Umbilical cord (tissue), 2 donors: ENCODE measurements around the gene ADGRG3. TPM values are rescaled to one million over a fixed set of nuclear protein-coding genes. Genes with fewer than 3 reads are reported as not detected.

Source experiments
- DNase-seq: peaks from one replicate; pipeline ENCODE4 v3.0.0-alpha.2; 2015; ENCODE audit warnings: low spot score
- total RNA-seq: library from RNA; depleted of rRNA; stranded (reverse); fragments of >200 nt; gene quantifications from one replicate; pipeline ENCODE4 v1.2.3, GENCODE V29; 2014; ENCODE audit warnings: low replicate concordance; ENCODE audit not compliant: insufficient read depth

Gene ADGRG3
- total RNA-seq, 1 donor from 2014 or later, result not detected

- DNase-seq, result no peak
These were observed 5.9 kb upstream of the ADGRG3 start for GRCh38 chr16:57661936-57662906.

GRCh38 chr16:57663436-57663835, 4.7 kb upstream of the ADGRG3 start:
- no peak for DNase-seq

GRCh38 chr16:57663917-57664661, 4.0 kb upstream of the ADGRG3 start:
- DNase-seq, result no peak

- DNase-seq, result no peak
These were observed 3.5 kb upstream of the ADGRG3 start for GRCh38 chr16:57664662-57665025.

DNA sequence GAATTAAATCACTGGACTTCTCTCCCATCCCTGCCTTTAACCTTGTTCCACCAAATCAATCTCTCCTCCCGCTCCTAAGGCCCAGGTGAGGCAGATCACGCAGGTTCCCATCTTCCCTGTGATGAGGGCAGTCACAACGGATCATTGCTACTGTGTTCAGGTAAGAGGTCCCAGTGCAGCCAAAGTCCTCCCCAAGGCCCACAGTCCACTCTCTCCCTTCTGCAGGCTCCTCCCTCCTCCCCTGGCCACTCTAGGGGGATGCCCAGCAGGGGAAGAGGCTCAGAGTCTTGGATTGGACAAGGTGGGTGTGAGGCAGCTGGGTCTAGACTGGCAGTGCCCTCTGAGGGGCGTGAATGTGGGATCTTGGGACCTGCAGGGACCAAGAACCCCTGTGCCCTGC, 2.6 kb upstream of the ADGRG3 start:
- no peak for DNase-seq

DNA sequence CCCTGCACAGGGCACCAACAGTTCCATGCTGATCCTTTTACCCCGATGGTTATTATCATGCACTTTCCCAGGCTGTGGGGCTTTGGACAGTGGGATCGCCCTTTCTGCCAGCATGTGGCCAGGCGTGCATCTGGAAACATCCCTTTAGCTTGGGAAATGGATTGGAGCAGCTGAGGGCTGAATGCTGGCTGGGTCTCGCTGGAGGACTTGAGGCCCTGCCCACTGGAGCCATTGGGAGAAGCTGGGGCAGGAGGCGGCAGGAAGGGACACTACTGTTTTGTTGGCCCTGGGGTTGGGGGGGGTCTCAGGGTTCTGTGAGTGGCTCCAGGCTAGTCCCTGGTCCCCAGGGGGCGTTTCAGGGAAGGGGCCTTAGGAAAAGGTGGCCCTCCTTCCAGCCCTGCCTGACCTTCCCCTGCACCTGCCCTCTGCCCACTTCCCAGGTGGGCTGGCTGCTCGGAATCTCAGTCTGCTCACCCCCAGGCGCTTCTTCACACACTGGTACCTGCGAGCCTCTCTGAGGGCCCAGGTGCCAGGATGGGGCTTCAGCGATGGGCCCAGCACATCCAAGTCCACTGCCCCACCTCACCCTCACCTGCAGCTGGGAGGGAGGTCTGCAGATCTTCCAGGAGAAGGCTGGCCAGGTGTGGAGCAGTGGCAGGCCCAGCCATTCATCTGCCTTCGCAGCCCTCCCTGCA, 1.6 kb upstream of the ADGRG3 start:
- DNase-seq, result no peak

GRCh38 chr16:57667048-57667525, 1.0 kb upstream of the ADGRG3 start:
- DNase-seq, result no peak

DNA sequence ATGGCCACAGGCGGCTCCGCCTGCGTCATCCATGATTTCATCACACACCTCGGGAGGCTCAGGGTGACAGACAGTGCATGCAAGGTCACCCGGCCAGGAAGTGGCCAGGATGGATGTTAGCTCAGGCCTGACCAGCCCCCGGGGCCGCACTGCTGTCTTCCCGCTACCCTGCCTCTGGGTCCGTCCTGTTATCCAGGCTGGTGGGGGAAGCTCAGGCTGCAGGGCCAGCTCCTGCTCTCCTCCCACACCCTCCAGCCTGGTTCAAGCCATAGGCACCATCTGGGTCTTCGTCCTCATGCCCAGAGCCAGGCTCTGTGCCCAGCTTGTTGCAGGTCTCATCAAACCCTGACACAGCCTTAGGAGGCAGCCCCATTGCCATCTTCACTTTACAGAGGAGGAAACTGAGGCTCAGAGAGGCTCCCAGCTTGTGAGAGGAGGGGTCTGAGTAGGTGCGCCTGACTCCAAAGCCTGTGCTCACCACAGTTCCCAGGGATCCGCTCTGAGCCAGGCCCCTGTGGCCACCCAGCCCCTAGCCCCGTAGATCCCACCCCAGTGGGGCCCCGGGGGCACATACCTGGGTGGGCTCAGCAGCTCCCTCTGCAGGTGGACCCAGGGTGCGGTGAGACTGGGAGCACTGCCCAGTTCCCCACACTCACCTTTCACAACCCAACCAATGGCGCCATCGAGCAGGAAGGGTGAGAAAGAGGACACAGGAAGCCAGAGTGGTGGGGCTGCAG, 412 bp upstream of the ADGRG3 start:
- DNase-seq, result no peak

DNA sequence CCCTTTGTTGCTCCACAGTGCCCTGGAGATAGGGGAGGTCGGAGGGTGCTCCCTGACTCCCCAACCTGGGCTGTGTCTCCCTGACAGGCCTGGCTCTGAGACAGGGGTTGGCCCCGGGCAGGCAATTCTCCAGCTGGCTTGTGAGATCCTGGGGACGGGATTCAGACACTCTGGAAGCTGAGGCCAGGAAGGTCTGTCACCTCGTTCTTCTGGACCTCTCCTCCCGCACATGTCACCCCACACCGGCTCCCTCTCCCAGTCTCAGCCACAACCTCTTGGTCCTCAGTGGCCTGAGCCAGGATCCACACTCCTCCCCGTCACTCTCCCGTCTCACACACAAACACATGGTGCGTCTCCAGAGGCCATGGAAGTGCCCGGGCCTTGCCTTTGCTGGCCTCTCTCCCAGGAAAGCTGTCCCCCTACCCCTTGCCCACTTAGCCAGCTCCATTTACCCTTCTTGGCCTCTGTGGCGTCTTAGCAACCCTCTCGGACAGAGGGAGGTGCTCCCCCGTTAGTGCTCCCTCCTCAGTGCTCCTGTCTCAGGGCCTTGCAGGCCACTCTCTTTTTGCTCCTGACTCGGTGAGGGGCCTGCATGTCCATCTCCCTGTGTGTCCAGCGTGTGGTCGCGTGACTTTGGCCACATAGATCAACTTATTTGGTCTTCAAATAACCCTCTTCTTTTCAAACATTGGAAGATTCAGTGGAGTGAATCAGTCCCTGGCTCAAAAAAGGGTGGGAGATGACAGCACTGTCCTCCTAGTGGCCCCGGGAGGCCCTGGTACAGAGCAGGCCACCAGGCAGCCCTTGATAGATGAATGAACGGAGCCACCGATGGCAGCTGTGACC, 747 bp downstream of the ADGRG3 start:
- no peak for DNase-seq

GRCh38 chr16:57669476-57670162, 1.5 kb downstream of the ADGRG3 start:
- no peak for DNase-seq

- no peak for DNase-seq
These were observed 2.1 kb downstream of the ADGRG3 start for GRCh38 chr16:57670196-57670595.

- peak; percentile 79 for DNase-seq
These were observed 3.3 kb downstream of the ADGRG3 start for GRCh38 chr16:57671451-57671850.

GRCh38 chr16:57672416-57672815, 4.3 kb downstream of the ADGRG3 start:
- no peak for DNase-seq

- no peak for DNase-seq
These were observed 4.7 kb downstream of the ADGRG3 start for GRCh38 chr16:57672824-57673223.

DNA sequence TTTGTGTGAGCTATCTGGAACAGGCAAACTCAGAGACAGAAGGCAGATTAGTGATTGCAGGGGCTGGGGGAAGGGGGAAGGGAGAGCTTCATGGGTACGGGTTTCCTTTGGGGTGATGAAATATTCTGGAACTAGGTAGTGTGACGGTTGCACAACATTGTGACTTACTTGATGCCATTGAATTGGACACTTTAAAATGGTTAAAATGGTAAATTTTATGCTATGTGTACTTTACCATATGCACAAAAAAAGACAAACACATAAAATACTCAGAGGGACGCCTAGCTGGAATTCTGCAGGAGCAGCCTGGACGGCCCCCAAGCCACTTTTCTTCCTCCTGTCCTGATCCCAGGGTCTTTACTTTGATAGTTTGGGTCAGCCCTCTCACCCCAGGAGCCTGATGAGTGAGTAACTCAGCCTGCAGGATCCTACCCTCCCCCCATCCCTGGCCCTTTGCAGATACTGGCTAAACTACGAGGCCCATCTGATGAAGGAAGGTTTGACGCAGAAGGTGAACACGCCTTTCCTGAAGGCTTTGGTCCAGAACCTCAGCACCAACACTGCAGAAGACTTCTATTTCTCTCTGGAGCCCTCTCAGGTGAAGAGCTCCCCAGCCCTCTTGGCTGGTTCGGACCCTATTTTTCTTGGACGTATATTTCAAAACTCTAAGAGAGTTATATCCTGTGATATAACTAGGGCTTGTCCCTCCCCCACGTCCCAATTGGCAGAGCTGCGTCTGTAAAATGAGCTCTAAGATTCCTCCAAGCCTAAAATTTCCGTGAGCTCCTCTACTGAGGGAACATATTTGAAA, 7.8 kb downstream of the ADGRG3 start:
- peak; percentile 86 for DNase-seq

DNA sequence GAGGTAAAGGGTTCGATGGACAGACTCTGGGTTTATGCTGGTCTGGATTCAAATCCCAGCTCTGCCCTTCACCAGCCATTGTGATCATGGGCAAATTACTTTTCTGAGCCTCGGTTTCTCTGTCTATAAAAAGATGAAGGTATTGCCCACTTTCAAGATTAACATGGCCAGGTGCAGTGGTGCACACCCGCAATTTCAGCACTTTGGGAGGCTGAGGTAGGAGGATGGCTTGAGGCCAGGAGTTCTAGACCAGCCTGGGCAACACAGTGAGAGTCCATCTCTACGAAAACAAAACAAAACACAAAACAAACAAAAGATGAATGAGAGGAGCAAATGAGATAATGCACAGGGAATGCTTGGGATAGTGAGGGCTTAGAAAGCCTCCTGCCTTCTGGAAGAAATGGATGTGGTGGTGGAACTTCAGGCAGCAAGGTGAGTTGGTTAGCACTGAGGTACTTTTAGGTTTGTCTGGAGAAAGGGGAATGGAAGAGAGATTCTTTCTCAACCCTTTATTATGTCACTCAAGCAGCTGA, 8.5 kb downstream of the ADGRG3 start:
- DNase-seq, result no peak

GRCh38 chr16:57677622-57678369, 9.7 kb downstream of the ADGRG3 start:
- DNase-seq, result no peak

DNA sequence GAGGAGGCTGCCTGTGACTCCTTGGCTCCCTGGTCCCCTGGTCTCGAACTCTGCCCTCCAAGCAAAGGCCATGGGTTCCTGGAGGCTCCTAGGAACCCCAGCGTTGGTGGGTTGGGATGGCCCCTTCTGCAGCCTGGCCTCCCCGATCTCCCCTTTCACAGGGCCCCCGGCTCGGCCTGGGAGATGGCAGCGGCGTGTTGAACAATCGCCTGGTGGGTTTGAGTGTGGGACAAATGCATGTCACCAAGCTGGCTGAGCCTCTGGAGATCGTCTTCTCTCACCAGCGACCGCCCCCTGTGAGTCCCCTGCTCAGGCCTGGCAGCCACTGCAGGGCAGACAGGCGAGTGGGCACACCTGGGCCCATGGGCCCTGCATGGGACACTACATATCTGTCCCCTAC, 10.9 kb downstream of the ADGRG3 start:
- DNase-seq, result no peak
